ENCODE results near the gene ZBTB20.

- TF ChIP-seq POLR2A (IDR thresholded peaks at IDR 0.05) = no peak
- no peak for TF ChIP-seq CTCF (IDR thresholded peaks at IDR 0.05)
These were observed 128.4 kb downstream of the ZBTB20 start for GRCh38 chr3:115018694-115019093.
